ENCODE results near the gene THAP3.

The THAP3 gene

DNA sequence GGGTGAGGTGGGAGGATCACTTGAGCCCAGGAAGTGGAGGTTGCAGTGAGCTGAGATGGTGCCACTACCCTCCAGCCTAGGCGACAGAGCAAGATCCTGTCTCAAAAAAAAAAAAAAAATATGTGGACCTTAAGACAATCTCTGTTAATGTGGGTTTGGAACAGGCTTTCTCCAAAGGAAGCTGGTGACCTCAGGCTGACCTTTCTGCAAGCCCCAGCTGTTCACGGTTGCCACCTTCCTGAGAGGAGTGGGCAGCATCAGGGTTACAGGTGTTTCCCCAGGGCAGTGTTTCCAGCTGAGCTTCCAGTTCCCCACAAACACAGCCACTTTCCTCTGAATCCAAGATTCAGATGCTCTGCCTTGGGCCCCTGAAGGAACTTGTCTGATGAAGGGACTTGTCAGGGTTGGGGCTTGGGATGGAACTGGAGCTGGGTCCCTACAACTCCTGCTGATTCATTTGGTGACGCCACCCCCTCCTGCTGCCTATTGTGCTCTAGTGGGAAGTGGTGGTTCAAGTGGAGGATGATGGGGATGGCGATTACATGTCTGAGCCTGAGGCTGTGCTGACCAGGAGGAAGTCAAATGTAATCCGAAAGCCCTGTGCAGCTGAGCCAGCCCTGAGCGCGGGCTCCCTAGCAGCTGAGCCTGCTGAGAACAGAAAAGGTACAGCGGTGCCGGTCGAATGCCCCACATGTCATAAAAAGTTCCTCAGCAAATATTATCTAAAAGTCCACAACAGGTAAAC lies 42.9 kb upstream of the THAP3 start:
- Histone ChIP-seq H3K4me1 (ENCODE audit: insufficient read depth, low read length) (peaks cover 31% of the 10 kb centered on the region), H2AFZ (ENCODE audit: low read depth, low read length) (no peak overlapping the region), H3K36me3 (ENCODE audit: insufficient read depth, low read length) (peaks cover 13% of the 10 kb centered on the region), H3K9ac (ENCODE audit: low read depth, low read length) (0 out of 2 replicates have a peak overlapping the region, but pooled peaks have one; percentile 6), H4K20me1 (ENCODE audit: insufficient read depth, low read length) (peaks cover 27% of the 10 kb centered on the region), H3K79me2 (ENCODE audit: insufficient read depth, low read length) (peaks cover 26% of the 10 kb centered on the region), H3K4me2 (ENCODE audit: insufficient read depth, low read length) (peak overlapping the region; percentile 100), H3K27ac (ENCODE audit: low read length) (no peak overlapping the region), H3K4me3 (ENCODE audit: low read depth in 1 of 2, low read length in 2 of 2) (no peak overlapping the region), H3K27me3 (ENCODE audit: insufficient read depth, low read length, poor library complexity) (no peaks in the 10 kb centered on the region), H3K9me3 (ENCODE audit: insufficient read depth, low read length, severe bottlenecking) (no peaks in the 10 kb centered on the region)
- TF ChIP-seq, protein P1, sequence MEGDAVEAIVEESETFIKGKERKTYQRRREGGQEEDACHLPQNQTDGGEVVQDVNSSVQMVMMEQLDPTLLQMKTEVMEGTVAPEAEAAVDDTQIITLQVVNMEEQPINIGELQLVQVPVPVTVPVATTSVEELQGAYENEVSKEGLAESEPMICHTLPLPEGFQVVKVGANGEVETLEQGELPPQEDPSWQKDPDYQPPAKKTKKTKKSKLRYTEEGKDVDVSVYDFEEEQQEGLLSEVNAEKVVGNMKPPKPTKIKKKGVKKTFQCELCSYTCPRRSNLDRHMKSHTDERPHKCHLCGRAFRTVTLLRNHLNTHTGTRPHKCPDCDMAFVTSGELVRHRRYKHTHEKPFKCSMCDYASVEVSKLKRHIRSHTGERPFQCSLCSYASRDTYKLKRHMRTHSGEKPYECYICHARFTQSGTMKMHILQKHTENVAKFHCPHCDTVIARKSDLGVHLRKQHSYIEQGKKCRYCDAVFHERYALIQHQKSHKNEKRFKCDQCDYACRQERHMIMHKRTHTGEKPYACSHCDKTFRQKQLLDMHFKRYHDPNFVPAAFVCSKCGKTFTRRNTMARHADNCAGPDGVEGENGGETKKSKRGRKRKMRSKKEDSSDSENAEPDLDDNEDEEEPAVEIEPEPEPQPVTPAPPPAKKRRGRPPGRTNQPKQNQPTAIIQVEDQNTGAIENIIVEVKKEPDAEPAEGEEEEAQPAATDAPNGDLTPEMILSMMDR (IDR thresholded peaks at IDR 0.05; ENCODE audit: borderline replicate concordance, extremely low read depth, low read length, poor library complexity, severe bottlenecking), result no peak
- TF ChIP-seq EZH2 (IDR thresholded peaks at IDR 0.05; ENCODE audit: borderline replicate concordance, low read depth, low read length, severe bottlenecking), result no peak
- ATAC-seq (ENCODE audit: insufficient read depth, low read depth) (no peak), DNase-seq (no peak)

DNA sequence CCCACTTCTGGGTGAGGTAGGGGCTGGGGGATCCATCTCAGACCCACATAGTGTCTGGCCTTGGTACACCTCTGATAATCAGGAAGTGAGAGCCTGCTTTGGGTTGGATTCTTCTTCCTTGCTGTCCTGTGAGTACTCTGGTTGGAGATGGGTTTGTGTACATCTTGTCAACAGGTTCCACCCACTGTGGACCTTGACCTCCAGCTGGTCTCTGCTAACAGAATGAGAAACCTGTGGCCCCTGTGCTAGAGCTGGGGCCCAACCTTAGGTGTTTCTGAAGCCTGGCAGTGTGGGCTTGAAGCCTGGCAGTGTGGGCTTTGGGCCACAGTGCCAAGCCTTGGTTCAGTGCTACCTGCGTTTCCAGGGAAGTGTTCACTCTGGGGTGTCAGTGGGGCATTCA lies 42.3 kb upstream of the THAP3 start:
- Histone ChIP-seq H3K27me3 (ENCODE audit: insufficient read depth, low read length, poor library complexity) (no peaks in the 10 kb centered on the region), H3K9ac (ENCODE audit: low read depth, low read length) (no peak overlapping the region), H3K27ac (ENCODE audit: low read length) (no peak overlapping the region), H2AFZ (ENCODE audit: low read depth, low read length) (no peak overlapping the region), H3K4me2 (ENCODE audit: insufficient read depth, low read length) (peak overlapping the region; percentile 100; the same call in 1 of the 2 replicates), H3K36me3 (ENCODE audit: insufficient read depth, low read length) (peaks cover 17% of the 10 kb centered on the region), H3K4me3 (ENCODE audit: low read depth in 1 of 2, low read length in 2 of 2) (no peak overlapping the region), H3K79me2 (ENCODE audit: insufficient read depth, low read length) (peaks cover 26% of the 10 kb centered on the region), H4K20me1 (ENCODE audit: insufficient read depth, low read length) (peaks cover 33% of the 10 kb centered on the region), H3K9me3 (ENCODE audit: insufficient read depth, low read length, severe bottlenecking) (no peaks in the 10 kb centered on the region), H3K4me1 (ENCODE audit: insufficient read depth, low read length) (peaks cover 31% of the 10 kb centered on the region)
- ATAC-seq (ENCODE audit: insufficient read depth, low read depth), result no peak
- DNase-seq, result no peak
- TF ChIP-seq EZH2 (IDR thresholded peaks at IDR 0.05; ENCODE audit: borderline replicate concordance, low read depth, low read length, severe bottlenecking), result no peak
- TF ChIP-seq, protein P1 (IDR thresholded peaks at IDR 0.05; ENCODE audit: borderline replicate concordance, extremely low read depth, low read length, poor library complexity, severe bottlenecking), result no peak

DNA sequence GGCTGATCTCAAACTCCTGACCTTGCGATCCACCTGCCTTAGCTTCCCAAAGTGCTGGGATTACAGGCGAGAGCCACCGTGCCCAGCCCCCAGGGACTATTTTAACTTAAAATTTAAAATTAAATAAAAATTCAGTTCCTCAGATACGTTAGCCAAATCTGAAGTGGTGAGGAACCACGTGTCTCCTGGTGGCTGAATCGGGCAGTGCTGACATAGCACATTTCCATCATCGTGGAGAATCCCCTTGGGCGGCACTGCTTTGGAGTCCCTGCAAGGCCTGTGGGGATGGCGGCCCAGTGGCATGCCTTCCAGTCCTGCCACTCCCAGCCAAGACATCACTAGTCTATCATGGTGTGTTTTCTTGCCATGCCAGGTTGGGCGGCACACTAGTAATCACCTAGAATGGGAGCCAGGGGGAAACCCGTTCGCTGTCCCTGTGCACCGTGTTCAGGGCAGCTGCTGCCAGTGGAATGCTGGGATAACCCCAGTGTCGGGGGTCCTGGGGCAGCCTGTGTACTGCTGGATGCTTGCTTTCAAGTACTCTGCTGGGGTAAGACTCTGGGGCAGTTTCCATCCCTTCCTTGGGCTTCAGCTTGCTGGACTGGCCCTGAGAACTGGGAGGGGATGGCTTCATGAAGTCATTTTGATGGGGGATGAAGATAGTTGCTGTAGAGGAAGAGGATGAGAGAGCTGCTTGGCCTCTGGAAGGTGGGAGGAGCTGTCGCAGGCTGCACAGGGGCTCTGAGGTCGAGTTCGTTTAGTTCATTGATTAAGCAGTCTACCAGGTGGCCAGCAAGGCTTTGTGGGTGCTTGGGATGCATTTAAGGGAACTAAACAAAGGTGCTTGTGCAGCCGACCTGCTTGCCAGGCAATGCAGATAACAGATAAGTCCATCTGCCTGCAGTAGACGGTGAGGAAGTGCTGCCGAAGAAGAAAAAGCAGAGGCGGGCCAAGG lies 40.3 kb upstream of the THAP3 start:
- Histone ChIP-seq H3K9me3 (ENCODE audit: insufficient read depth, low read length, severe bottlenecking) (no peaks in the 10 kb centered on the region), H4K20me1 (ENCODE audit: insufficient read depth, low read length) (peaks cover 49% of the 10 kb centered on the region), H3K4me2 (ENCODE audit: insufficient read depth, low read length) (no peak overlapping the region), H3K4me1 (ENCODE audit: insufficient read depth, low read length) (peaks cover 25% of the 10 kb centered on the region), H3K27ac (ENCODE audit: low read length) (no peak overlapping the region), H3K79me2 (ENCODE audit: insufficient read depth, low read length) (peaks cover 26% of the 10 kb centered on the region), H3K36me3 (ENCODE audit: insufficient read depth, low read length) (peaks cover 38% of the 10 kb centered on the region), H2AFZ (ENCODE audit: low read depth, low read length) (no peak overlapping the region), H3K4me3 (ENCODE audit: low read depth in 1 of 2, low read length in 2 of 2) (no peak overlapping the region), H3K27me3 (ENCODE audit: insufficient read depth, low read length, poor library complexity) (no peaks in the 10 kb centered on the region), H3K9ac (ENCODE audit: low read depth, low read length) (no peak overlapping the region)
- ATAC-seq (ENCODE audit: insufficient read depth, low read depth), result no peak
- no peak for TF ChIP-seq EZH2 (IDR thresholded peaks at IDR 0.05; ENCODE audit: borderline replicate concordance, low read depth, low read length, severe bottlenecking)
- TF ChIP-seq, protein P1 (IDR thresholded peaks at IDR 0.05; ENCODE audit: borderline replicate concordance, extremely low read depth, low read length, poor library complexity, severe bottlenecking), result peak; percentile 17
- DNase-seq, result no peak

All from DND-41 (cell line).